HG03521 (cell line): ENCODE results near the gene SRM.
"Not testable (repeated sequence)": the region's sequence is repeated elsewhere in the genome, so short reads cannot be mapped to it uniquely, and the experiment has no call there.

Source experiments
- ATAC-seq: cut with Tn5 transposase; IDR thresholded peaks from one replicate; pipeline ENCODE4 v1.9.1; 2021; ENCODE audit warnings: mild to moderate bottlenecking, moderate library complexity; ENCODE audit not compliant: unreplicated experiment

Gene SRM

DNA sequence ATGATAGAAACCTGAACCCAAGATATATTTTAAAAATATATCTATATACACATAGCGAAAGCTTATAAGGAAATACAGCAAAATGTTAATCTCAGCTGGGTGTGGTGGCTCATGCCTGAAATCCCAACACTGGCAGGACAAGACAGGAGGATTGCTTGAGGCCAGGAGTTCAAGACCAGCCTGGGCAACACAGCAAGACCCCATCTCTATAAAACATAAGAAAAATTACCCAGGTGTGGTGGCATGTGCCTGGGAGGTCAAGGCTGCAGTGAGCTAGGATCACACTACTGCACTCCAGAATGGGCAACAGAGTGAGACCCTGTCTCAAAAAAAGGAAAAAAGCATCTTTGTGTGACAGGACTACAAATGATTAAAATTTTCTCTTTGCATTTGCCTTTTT is 6.0 kb upstream of the SRM start:
- ATAC-seq = no peak

DNA sequence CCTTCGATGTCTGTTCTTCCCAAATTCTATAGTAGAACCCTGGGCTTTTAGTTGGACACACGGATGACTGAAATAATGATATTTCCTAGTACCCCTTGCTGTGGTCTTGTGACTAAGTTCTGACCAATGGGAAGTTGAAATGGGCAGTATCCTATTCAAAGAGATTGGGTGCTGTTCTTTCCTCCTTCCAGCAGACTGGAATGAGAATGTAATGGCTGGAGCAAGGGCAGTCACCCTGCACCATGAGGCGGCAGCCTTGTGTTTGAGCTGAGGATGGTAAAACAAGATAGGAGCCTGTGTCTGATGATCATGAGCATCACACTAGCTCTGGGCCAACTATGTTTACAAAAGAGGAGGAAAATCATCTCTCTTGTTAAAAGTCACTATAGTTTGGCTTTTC is 5.1 kb upstream of the SRM start:
- ATAC-seq = no peak

DNA sequence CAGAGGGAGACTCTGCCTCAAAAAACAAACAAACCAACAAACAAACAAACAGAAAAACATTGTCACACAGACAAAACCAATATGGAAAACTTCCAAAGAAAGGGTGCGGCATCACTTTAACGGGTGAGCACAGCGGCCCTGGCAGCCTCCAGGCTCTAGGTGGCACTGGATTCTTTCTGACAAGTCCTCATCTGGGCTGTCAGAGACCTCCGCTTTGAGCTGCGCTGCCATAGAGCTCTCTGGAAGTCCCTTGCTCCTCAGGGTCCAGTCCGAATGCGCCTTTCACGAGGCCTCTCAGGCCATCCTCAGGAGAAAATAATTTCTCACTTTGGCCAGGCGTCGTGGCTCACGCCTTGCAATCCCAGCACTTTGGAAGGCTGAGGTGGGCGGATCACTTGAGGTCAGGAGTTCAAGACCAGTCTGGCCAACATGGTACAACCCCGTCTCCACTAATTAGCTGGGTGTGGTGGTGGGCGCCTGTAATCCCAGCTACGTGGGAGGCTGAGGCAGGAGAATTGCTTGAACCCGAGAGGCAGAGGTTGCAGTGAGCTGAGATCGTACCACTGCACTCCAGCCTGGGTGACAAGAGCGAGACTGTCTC is 4.2 kb upstream of the SRM start:
- not testable (repeated sequence) for ATAC-seq

DNA sequence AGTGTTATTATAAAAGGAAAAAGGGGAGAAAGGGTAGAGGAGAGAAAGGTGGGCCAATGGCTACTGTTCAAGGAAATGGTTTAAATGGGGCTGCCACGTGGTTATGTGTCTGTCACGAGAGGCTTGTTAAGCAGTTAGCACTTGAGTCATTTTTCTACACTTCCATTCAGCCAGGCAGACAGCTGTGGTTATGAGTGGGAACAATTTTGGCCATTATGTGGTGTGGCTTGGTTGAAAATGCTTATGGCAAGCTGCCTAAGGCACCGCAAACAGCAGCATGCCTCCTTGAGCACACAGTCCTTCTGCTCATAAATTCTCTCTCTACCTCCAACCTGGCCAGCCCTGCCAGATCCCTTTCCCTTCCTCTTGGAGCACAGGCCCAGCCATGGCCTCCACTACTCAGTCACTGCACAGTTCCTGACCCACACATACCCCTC is 3.2 kb upstream of the SRM start:
- ATAC-seq = no peak

DNA sequence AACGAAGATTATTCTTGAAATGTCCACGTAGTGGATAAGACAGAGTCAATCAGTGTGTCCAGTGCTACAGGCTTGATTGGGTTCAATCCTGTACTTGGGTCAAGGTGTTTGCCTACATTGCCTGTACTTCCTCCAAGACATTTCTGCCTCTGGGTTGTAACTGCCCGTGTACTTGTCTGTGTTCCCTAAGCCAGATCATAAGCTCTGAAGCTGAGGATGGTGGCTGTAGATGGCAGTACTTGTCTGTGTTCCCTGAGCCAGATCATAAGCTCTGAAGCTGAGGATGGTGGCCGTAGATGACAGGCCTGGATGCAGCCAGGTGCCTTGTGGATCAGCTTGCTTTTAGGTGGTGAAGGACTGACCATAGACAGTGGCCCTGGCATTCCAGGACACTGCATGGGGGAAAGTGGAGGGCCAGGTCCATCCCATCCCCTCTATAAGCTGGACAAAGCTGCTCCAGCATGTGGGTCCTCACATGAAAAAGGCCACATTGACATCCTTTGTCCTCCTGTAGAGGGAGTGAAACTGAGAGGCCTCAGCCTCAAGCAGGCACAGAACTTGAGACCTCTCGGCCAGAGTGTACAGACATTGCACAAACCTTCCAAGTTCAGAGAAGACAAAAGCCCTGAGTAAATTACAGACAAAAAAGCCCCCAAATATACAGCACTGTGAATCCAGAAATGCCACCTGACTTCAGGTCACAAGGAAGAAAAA is 2.0 kb upstream of the SRM start:
- no peak for ATAC-seq

DNA sequence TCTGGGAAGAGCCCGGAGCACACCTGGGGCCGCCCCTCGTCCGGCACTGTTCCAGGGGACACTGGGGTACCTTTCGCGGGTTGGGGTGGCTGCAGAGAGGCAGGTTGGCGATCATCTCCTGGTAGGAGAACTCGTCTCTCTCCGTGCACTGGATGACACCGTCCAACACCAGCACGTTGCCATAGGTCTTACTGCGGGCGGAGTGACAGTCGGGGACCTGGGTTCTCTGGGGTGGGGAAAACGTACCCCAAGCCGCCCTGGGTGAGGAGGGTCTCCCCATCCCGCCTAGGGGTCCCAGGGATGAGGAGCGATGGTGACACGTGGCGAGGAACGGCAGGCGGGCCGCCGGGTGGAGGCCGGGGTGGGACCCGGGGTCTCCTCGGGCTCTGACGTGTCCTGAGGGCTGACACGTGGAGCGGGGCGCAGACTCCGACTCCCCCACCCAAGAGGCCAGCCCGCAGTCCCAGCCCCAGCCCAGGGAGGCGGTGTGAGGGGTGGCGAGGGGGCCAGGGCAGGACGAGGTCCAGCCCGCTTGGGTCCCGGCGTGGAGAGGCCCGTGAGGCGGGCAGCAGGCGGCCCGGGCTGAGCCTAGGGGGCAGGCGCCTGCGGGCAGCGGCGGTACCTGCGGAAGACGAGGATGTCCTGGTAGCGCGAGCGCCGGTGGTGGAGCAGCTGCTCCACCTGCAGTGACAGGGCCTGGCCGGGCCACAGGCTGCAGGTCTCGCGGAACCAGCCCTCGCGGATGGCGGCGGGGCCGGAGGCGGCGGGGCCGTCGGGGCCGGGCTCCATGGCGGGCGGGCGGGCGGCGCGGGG is 457 bp downstream of the SRM start:
- ATAC-seq = peak; percentile 20

DNA sequence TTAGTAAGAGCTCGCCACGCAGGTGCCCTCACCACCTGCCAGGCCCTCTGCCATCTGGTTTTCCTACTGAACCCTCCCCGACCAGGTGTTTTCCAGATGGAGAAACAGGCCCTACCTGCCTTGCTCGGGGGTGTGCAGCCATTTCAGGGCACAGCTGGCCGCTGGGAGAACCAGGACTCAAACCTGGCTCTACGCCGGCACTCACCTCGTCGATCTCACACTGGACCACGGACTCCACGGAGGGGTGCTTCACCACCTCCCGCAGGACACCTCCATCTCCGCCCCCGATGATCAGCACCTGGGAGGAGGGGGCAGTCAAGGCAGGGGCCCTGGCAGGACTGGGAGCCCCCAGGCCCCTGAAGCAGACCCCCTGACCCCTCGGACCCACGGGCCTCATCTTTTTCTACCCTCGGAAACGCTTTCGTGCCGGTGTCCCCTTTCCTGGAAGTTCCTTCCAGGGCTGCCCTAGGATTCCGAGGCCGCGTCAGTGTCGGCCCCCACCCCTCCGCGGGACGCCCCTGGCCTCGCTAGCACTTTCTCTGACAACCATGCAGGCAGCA is 1.1 kb downstream of the SRM start:
- ATAC-seq = no peak

DNA sequence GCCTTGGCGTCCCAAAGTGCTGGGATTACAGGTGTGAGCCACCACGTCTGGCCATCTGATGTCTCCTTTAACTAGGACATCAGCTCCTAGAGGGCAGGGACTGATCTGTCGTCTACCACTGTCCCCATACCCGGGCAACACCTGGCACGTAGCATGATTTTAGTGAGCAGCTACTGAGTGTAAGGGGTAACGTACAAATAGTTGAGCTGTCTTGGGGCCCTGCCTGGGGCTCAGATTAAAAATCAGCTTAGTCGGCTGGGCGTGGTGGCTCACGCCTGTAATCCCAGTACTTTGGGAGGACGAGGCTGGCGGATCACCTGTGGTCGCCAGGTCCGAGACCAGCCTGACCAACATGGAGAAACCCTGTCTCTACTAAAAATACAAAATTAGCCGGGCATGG is 1.8 kb downstream of the SRM start:
- ATAC-seq = no peak

DNA sequence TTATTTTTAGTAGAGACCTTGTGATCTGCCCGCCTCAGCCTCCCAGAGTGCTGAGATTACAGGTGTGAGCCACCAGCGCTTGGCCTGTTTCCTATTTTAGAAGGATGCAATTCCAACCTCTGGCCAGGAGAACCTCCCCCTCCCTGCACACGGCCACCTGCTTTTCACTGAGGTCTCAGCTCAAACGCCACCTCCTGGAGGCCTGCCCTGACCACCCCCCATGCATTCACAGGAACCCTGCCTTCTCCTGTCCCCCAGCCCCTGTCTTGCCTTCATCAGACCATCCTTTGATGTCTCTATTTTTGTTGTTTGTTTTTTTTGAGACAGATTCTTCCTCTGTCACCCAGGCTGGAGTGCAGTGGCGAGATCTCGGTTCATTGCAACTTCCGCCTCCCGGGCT is 2.3 kb downstream of the SRM start:
- ATAC-seq = no peak

DNA sequence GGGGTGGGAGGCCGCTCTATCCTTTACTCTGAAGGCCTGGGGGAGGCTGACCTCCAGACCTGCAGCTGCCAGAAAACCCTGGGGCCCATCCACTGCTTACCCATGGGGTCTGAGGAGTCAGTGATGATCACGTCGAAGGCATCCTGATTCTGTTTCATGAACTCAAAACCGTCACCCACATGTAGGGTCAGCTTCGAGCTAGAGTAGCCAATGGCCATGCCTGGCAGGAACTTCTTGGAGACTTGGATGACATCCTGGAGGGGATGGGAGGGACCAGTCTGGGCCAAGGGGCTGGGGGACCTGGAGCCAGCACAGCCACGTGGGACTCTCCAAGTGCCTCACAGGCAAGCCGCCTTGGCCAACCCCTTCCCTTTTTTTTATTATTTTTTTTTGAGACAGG is 3.3 kb downstream of the SRM start:
- no peak for ATAC-seq

DNA sequence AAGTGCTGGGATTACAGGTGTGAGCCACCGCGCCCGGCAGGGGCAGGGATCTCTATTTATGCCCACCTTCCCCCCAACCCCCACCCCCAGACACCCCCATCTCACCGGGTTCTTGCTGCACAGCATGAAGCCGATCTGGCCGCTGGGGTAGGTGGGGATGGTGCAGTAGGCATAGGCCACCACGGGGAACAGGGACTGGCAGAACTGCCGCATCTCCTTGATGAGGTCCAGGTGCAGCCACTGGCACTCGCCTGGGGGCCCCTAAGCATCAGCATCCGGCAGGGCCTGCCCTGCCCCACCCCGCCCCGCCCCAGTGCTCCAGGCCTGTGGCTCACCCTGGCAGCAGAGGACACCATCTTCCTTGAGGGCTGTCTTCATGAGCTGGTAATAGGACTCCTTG is 4.1 kb downstream of the SRM start:
- ATAC-seq = no peak

DNA sequence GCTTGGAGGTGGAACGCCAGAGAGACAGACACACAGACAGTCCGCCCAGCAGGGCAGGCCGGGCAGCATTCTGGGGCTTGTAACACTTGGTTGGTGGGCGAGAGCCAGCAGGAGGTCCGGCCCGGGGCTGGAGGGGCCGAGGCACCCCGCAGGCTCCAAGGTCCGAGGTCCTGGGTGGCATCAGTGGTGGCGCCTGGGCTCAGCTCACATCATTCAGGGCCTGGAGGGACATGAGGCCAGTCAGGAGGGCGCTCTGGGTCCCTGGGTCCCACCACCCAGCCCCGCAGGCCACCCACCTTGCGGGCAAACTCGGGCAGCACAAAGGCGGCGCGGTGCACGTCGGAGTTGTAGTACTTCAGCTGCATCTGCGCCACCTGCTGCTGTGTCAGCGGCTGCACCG is 5.2 kb downstream of the SRM start:
- ATAC-seq = no peak

DNA sequence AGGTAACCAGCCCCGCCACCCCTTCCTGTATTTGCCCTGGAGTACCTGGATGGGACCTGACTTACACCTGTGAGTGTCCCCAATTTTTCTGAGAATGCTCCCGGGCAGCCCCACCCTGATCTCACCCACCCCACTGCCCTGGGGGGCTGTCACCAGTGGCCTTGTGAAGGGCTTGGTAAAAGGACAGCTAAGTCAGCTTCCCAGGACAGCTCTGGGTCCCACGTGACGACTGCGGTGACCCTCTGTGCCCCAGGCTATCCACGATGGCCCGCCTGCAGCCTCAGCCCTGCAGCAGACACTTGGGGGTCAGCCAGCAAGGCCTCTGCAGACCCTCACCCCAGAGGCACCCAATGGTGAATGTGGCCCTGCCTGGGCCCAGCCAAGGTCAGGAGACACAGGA is 5.6 kb downstream of the SRM start:
- no peak for ATAC-seq

DNA sequence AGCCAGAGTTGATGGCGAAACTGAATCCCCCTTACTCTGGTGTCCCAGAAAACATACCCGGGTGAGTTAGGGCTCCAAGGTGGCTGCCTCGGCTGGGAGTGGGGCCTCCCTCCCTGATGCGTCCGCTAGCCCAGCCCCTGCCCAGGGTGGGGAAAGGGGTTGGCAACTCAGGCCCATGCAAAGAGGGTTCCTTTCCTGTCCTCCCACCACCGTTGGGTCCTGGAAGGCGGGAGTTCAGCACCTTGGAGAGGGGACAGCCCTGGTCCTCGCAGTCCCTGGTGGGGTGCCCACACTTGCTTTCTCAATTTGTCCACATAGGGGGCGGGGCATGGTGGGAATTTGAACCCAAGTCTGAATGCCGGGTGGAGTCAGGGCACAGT is 6.1 kb downstream of the SRM start:
- ATAC-seq = no peak

DNA sequence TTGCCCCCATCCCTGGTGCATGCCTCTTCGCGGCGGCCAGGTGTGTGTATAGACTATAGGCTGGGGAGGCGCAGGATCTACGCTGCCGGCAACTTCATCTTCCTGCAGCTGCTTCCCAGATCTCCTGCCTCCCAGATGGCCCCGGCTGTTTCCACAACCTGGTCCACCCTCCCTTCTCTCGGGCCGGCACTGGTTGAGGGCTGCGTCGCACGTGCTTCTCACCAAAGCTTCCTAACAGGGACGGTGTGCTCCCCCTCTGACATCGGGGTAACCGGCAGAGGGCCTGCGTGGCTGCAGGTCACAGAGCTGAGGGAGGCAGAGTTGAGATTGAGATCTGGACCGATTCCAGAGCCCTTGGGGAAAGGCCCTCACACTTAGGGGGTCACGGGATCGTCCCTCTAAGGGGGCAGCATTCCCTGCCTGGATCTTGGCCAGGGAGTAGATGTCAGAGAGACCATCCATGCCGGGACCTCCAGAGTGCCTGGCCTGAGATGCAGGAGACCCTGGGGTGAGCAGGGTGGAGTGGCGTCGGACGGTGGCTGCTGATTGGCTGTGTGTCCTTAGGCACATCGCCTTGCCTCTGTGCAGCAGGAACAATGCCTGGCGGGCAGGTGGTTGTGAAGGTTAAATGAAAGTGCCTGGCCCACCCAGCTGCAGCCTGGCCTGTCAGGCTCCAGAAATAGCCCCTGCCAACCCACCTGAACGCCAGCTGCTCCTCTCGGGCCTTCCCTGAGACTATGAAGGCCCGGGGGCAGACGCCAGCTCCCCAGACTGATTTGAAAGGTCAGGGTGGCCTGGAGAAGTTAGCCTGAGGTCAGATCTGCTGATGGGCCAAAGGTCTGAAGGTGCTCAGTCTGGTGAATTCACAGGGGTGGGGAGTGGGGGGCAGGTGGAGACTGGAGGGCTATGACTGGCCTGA is 6.7 kb downstream of the SRM start:
- no peak for ATAC-seq

DNA sequence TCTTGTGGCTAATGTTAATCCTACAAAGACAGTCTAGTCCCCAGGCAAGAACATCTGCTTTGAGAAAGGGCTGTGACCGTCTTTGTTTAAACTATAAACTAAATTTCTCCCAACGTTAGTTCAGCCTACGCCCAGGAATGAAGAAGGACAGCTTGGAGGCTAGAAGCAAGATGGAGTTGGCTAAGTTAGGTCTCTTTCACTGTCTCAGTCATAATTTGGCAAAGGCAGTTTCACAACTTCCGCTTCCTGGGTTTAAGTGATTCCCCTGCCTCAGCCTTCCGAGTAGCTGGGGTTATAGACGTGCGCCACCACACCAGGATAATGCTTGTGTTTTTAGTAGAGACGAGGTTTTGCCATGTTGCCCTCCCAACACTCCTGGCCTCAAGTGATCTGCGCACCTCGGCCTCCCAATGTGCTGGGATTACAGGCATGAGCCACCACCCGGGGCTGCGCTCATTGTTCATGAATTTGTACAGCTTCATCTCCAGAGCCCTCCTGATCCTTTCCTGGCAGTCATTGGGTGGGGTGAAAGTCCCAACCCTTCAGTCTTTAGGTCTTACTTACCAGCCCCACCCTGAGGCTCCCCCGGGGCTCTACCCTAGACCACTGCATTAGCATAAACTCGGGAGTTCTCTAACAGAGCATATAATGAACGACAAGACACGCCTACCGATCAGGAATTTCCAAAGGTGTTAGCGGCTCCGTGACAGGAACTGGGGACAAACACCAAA is 7.9 kb downstream of the SRM start:
- ATAC-seq = no peak

DNA sequence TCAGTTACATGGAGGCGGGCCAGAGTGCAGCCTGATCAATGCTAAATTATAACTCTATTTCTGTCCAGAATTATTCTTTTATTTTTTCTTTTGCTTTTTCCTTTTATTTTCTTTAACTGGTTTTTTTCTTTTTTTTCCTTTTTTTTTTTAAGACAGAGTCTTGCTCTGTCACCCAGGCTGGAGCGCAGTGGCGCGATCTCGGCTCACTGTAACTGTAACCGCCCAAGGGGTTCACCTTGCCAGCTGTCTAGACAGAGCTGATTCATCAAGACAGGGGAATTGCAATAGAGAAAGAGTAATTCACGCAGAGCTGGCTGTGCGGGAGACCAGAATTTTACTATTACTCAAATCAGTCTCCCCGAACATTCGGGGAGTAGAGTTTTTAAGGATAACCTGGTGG is 8.7 kb downstream of the SRM start:
- not testable (repeated sequence) for ATAC-seq

DNA sequence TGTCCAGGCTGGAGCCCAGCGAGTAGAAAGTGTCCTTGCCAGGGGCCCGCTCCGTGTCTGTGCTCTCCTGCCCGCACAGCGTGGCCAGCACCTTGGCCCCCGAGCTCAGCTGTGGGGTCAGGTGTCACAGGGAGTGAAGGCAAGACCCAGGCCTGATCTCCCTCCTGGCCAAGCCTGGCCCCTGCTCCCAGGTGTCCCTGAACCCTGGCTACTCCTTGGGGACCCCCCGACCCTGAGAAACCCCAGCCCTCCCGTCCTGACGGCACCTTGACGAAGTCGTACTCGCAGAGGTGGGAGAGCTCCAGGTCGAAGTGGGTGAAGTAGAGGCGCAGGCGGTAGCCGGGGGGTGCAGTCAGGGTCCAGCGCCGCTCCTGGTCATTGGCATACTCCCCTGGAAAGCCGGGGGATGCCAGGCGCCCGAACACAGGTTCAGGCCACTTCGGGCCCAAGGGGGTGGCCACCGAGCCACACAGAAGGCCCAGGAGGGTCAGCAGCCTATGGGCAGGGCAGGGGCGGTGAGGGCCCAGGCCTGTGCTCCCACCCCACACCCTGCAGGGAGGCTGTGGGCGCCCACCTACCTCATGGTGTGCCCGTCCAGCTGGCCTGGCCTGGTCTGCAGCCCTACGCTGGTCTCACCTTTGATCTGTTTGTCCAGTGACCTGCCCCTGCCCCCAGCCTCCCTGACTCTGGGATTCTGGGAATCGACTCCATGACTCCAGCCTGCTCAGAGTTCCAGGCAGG is 13.0 kb downstream of the SRM start, which contains the start of gene MASP2:
Gene MASP2 (minus strand): TSS at position 615 of the 741 bp plus-strand sequence. CDS start 32 bp downstream, at position 583.
- no peak for ATAC-seq

DNA sequence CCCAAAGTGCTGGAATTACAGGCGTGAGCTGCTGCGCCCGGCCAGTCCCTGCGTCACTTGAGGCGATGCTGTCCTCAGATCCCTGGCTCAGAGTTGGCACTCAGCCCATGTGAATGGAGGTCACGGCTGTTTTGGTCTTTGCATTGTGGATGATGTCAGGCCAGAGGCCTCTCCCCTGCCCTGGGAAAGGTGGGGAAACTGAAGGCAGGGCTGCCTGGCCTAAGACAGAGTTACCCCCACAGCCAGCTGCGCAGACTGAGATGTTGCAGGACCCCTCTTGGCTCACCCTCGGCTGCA is 13.6 kb downstream of the SRM start:
- ATAC-seq = no peak
